NOMO-1 (cell line): Measurements from ENCODE around the gene CYSTM1.
"Not testable (repeated sequence)": the region's sequence is repeated elsewhere in the genome, so short reads cannot be mapped to it uniquely, and the experiment has no call there.

ENCODE experiments used
- DNase-seq, 2 experiments: peaks; one replicate each; lab custom pipeline; 2025; ENCODE audit not compliant: unreplicated experiment in 2 of 2; lab: John Stamatoyannopoulos, UW

CYSTM1 gene

DNA sequence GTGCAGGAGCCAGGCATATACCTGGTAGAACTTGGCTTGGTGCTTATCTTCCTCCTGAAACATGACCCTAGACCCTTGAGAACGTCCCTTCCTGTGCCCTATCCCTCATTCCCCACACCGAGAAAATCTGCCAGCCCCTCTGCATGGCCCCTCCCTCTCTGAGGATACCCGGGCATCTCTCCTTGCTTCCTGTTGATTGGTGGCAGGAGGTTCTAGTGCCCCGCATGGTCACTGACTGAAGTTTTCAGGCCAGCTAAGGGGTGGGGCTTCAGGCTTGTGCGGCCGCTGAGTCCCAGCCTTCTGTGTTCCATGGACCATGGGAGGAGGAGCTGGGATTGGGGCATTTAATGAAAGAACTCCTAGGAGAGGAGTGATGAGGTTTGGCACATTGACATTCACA, 26.5 kb upstream of the CYSTM1 start:
- no peak for DNase-seq

DNA sequence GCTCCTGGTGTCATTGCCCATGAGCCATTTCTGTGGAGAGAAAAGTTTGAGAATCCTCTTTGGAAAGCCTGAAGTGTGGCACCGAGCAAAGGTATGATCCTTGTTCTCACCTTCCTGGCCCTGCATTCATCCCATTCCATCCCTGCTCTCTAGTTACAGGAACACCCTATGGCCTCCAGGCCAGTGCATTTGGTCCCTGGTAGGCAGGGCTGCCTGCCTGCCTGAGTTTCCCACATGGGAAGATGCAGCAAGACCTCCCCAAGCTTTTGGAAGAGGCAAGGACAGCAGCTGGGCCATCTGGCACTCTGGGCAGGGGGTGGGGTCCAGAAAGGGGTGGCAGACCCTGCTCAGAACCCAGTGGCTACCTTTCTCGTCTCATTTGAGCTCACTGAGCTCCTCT, 24.8 kb upstream of the CYSTM1 start:
- no peak for DNase-seq

DNA sequence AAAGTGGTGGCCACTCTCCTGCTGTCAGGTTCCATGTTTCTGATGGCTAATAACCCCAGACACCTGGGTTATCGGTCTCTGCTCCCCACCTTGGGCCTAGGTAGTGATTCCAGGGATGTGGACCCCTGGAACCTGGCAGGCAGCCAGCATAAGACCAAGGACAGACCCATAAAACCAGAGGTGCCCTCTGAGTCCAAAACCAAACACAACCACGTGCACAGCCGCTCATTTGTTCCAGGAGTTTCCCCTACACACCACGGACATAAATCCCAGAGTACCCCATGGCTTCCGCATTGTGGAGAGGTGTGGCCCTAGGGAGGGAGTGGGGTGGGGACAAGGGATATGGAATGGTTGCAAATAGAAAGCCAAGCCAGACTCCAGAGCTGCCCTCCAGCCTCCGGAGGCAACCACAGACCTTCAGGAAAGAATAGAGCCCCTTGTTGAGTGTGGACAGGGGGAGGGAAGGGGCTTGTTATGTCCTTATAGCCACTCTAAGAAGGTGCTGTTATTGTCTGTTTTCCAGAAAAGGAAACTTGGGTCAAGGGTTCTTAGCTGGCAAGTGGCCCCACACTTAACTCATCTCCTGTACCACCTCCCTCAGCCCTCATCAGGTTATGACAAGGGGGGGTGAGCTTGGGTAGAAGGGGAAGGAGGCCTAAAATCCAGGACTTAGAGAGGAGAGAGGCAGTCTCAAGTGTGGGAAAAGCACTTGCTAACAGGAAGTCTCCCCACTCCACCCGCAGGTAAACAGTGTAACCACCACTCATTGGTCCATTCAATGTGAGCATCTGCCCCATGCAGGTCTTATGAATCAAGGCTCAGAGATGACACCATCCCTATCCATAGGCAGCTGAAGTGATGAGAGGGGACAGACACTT, 23.6 kb upstream of the CYSTM1 start:
- no peak for DNase-seq

- DNase-seq: no peak
These were observed 22.7 kb upstream of the CYSTM1 start for GRCh38 chr5:140152022-140152999.

DNA sequence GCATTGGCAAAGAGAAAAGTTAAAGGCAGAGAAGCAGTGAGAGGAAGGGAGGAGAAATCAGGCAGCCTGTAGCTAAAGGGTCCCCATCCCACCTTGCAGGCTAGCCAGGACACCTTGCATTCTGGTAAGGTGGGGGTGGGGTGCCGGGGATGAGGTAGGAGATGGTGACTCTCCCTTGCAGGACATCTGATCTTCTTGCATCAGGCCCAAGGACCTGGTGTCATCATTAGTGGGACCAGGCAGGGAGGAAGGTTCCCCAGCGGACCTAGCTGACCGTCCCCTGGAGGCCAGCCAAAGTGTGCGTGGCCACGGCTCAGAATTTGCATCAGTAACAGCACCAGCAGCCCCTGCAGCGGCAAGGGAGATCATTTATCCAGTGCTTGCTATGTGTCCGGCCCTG, 21.7 kb upstream of the CYSTM1 start:
- no peak for DNase-seq

GRCh38 chr5:140153905-140154304, 21.1 kb upstream of the CYSTM1 start:
- DNase-seq: no peak

DNA sequence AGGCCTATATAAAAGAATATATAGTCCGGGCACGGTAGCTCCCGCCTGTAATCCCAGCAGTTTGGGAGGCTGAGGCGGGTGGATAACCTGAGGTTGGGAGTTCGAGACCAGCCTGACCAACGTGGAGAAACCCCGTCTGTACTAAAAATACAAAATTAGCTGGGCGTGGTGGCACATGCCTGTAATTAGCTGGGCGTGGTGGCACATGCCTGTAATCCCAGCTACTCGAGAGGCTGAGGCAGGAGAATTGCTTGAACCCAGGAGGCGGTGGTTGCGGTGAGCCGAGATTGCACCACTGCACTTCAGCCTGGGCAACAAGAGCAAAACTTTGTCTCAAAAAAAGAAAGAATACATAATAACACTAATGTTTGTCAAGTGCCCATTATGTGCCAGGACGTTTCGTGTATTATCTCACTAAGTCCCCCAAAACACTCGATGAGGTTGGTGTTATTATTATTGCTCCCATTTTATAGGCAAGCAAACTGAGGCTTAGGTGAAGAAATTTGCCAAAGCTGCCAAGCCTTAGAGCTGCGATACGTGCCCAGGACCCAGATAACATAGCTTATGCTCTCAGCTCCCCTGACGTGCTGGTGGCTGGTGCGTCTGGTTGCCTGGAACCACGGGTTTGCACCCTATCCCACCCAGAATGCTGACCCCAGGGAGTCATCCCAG, 20.1 kb upstream of the CYSTM1 start:
- DNase-seq: not testable (repeated sequence)

DNA sequence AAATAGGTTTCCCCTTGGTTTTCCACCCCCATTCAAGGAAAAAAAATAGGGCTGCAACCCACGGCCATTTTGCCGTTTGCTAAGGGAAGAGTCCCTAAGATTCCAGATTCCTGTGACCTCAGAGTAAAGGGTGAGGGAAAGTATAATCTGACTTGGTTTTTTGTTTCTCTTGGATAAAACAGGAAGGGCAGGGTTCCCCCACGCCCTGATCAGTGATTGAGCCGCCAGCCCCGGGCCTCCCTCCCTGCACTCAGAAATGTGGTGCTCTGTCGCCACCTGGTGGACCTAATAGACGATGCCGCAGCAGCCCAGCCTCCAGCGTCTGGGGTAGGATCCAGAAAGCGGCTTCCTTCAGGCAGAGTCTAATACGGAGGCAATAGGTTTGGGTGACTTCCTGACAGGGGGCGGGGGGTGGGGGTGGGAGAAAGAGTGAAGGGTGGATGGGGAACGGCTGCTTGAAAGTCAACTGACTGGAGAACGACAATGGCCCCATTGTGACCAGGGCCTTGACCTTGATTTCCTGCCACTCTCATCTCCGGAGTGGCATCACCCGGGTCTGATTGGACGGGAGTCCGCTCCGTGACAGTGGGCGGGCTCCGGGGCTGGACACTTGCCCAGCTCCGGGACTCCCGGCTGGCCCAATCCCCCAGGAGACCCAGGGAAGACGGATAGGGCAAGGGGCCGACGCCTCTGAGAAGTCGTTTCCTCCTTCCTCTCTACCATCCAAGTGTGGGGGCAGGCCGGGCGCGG, 17.8 kb upstream of the CYSTM1 start:
- peak; percentile 73 to 75 for DNase-seq

DNA sequence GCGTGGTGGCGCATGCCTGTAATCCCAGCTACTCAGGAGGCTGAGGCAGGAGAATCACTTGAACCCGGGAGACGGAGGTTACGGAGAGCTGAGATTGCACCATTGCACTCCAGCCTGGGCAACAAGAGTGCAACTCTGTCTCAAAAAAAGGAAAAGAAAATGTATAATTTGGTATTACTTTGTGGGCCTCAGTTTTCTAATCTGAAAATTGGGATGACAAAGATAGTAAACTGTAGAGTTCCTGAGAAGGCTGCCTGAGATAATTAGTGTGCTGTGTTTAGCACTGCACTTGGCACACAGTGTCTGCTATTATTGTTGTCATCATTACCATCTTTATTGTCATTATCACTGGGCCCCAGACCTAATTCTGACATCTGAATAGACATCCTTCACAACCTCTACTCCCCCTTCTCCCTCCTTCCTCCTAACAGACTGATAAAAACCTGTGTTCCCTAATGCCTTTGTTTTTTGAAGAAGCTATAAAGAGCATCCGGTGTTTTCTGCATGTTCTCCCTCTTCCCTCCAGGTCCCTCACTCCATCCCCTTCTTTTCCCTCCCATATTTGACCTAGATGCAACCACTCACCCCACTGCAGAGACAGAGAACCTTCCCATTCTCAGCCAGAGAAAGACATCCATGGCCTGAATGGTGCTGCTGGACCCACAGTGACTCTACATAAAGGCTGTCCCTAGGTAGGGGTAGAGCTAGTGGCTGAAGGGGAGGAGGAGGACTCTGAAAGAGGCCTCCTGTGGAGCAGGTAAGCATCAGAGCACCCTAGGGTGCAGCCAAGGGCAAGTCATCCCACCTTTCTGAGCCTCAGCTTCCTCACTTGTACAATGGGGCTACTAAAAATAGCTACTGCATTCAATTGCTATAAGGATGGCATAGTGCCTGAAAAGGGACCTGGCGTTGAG, 15.7 kb upstream of the CYSTM1 start:
- DNase-seq: no peak

DNA sequence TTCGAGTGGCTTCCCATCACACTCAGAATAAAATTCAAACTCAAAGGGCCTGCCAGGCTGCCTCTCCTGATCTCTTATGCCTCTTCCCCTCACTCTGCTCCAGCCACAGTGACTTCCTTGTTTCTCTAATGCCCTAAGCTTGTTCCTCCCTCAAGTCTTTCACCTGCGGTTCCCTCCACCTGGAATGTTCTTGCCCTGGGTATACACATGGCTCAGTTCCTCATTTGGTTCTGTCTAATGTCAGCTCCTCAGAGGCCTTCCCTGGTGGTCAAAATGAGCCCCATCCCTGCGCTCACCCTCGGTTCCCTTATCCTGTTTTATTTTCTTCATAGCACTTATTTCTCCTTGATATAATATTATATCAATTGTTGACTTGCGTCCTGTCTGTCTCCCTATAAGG, 12.7 kb upstream of the CYSTM1 start:
- no peak for DNase-seq

- DNase-seq: no peak
These were observed 12.2 kb upstream of the CYSTM1 start for GRCh38 chr5:140162781-140163180.

- no peak for DNase-seq
These were observed 9.7 kb upstream of the CYSTM1 start for GRCh38 chr5:140165101-140165922.

GRCh38 chr5:140165923-140166270, 9.1 kb upstream of the CYSTM1 start:
- DNase-seq: no peak

DNA sequence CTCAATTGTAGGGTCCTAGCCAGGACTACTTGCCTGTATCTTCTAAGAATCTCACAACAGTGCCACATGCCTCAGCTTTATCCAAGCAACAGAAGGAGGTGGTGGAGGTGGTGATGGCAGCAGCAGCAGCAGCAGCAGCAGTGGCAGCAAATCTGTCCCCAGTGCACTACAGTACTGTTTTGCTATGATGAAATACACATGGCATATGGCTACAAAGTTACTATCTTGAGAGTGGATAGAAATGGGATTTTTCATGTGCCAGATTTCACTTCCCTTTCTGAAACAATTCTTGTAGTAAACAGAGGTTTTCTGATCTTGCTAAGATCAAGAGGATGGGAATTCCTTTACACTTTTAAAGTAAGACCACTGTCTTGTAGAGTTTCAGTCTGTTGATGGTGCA, 8.1 kb upstream of the CYSTM1 start:
- DNase-seq: peak; percentile 45 to 77

DNA sequence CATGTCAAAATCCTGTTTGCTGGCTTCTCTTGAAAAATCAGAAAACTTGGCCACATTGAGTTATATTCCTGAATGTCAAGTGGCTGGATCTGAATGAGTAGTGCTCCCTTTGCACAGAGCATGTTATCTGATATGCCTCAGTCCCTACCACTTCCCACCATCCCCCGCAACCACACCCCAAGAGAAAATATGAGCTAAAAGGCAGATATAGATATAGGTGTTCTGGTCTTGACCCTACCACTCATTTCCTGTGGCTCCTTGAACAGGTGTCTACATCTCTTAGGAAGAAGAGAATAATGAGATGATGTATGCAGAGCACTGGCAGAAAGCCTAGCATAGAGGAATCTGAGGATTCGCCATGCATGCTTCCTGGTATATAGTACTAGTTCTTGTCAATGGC, 6.6 kb upstream of the CYSTM1 start:
- DNase-seq: no peak

- DNase-seq: peak in 1 of 2 experiments; percentile 49
These were observed 5.6 kb upstream of the CYSTM1 start for GRCh38 chr5:140169410-140169809.

GRCh38 chr5:140172483-140172882, 2.5 kb upstream of the CYSTM1 start:
- no peak for DNase-seq

DNA sequence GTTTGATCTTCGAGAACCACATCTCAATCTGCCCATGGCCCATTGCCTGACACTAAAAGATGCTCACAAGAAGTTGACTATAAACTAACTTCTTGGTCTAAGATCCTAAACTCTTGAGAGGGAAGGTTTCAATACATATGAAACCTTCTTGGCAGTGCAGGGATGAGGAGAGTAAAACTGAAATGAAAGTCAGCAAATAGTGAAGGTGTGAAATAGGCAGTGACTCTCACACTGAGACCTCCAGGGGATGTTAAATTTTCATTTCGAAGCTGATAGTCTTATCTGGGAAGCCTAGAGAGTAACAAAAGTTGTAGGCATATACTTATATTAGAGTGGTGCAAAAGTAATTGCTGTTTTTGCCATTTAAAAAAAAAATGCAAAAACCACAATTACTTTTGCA, 974 bp upstream of the CYSTM1 start:
- no peak for DNase-seq
